ENCODE results near the gene IFNLR1.
A peak's percentile ranks its signal among the peaks of the same experiment; 100 is the strongest.

DNA sequence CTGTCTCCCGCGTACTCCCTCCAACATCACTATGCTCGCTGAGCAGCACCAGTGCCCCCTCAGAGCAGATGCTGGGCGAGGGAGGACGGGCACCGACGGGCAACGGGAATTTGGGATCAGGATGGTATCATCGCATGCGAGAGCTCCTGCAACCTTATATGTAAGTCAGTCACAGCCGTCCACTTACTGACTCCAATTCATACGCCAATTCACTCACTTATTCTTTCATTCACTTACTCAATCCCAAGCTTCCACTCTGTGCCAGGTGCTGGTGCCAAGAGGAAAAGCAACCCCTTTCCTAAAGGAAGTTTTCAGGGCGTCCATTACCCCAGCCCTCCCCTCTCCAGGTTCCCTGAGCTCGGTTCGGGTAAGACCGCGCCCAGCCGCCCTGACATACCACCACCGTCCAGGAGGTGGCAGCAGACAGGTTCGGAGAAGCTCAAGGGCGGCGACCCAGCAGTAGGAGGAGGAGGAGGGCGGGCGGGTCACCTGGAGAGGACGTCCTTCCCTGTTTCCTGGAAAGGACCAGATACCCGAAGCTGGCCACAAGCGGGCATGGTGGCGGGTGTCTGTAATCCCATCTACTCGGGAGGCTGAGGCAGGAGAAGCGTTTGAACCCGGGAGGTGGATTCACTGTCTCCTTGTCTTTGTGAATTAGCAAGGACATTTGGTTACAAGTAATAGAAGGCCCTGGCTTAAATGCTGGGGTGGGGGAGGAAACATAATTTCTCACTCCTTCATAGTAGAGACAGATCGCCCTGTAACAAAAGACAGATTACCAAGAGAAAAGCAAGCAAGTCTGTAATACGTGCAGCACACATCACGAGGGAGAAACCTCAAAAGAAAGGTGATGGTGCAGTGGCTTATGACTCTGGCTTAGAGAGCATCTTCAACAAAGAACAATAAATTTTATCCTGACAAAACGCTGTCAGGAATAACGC, 36.6 kb downstream of the IFNLR1 start:
- TF ChIP-seq, protein P1, sequence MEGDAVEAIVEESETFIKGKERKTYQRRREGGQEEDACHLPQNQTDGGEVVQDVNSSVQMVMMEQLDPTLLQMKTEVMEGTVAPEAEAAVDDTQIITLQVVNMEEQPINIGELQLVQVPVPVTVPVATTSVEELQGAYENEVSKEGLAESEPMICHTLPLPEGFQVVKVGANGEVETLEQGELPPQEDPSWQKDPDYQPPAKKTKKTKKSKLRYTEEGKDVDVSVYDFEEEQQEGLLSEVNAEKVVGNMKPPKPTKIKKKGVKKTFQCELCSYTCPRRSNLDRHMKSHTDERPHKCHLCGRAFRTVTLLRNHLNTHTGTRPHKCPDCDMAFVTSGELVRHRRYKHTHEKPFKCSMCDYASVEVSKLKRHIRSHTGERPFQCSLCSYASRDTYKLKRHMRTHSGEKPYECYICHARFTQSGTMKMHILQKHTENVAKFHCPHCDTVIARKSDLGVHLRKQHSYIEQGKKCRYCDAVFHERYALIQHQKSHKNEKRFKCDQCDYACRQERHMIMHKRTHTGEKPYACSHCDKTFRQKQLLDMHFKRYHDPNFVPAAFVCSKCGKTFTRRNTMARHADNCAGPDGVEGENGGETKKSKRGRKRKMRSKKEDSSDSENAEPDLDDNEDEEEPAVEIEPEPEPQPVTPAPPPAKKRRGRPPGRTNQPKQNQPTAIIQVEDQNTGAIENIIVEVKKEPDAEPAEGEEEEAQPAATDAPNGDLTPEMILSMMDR (IDR thresholded peaks at IDR 0.05): peak; percentile 72 to 97 (median 94)
- peak; percentile 34 to 73 for TF ChIP-seq POLR2A (IDR thresholded peaks at IDR 0.05)

Data from Peyer's patch (tissue), 4 donors.